Non-pigmented ciliary epithelial cell (primary cell): Measurements from ENCODE around the gene CD164L2.
A peak's percentile ranks its signal among the peaks of the same experiment; 100 is the strongest.
"Not testable (repeated sequence)": the region's sequence is repeated elsewhere in the genome, so short reads cannot be mapped to it uniquely, and the experiment has no call there.

Source experiments
- DNase-seq: peaks from one replicate; pipeline ENCODE4 v3.0.0-alpha.2; 2010; ENCODE audit warnings: low read depth

Gene CD164L2

GRCh38 chr1:27384797-27385196, 1.7 kb upstream of the CD164L2 start:
- not testable (repeated sequence) for DNase-seq

- no peak for DNase-seq
Measured at GRCh38 chr1:27383661-27384060, 528 bp upstream of the CD164L2 start.

- no peak for DNase-seq
Measured at GRCh38 chr1:27381969-27382762, 967 bp downstream of the CD164L2 start.

GRCh38 chr1:27380766-27381733, 2.1 kb downstream of the CD164L2 start:
- no peak for DNase-seq

GRCh38 chr1:27380224-27380623, 2.9 kb downstream of the CD164L2 start:
- DNase-seq, result no peak

- DNase-seq, result no peak
Measured at GRCh38 chr1:27379564-27380122, 3.5 kb downstream of the CD164L2 start.

GRCh38 chr1:27377760-27378495, 5.2 kb downstream of the CD164L2 start:
- no peak for DNase-seq

GRCh38 chr1:27374362-27375086, 8.6 kb downstream of the CD164L2 start, which contains the start of gene FCN3:
Gene FCN3 (minus strand): TSS chr1:27374824. CDS start chr1:27374818, 6 bp downstream.
- DNase-seq, result no peak

- no peak for DNase-seq
Measured at GRCh38 chr1:27372808-27373690, 10.1 kb downstream of the CD164L2 start.

GRCh38 chr1:27372022-27372807, 10.9 kb downstream of the CD164L2 start:
- DNase-seq, result no peak

- DNase-seq, result no peak
Measured at GRCh38 chr1:27368869-27369582, 14.1 kb downstream of the CD164L2 start.

- no peak for DNase-seq
Measured at GRCh38 chr1:27367160-27367650, 15.9 kb downstream of the CD164L2 start.

GRCh38 chr1:27366411-27367159, 16.5 kb downstream of the CD164L2 start, which contains the start of gene MAP3K6:
Gene MAP3K6 (minus strand): TSS chr1:27366961. CDS start chr1:27366597, 364 bp downstream.
- DNase-seq, result no peak

GRCh38 chr1:27366113-27366410, 17.1 kb downstream of the CD164L2 start:
- no peak for DNase-seq

GRCh38 chr1:27365372-27366112, 17.6 kb downstream of the CD164L2 start:
- DNase-seq, result peak; percentile 50

- no peak for DNase-seq
Measured at GRCh38 chr1:27364696-27365371, 18.3 kb downstream of the CD164L2 start.
